Duodenal mucosa (tissue), 2 donors: ENCODE results near the gene NMT2.

ENCODE experiments used
- H3K27ac ChIP-seq: one replicate; pipeline ENCODE4 v1.7.0; 2013; ENCODE audit warnings: low read depth, low read length
- H3K27me3 ChIP-seq, 2 donors: one replicate each; pipeline ENCODE4 v1.7.0; 2013; ENCODE audit warnings: low read length in 2 of 2, control low read depth in 1 of 2; ENCODE audit not compliant: insufficient read depth in 2 of 2, control insufficient read depth in 1 of 2
- H3K36me3 ChIP-seq, 2 donors: one replicate each; pipeline ENCODE4 v1.7.0; 2013; ENCODE audit warnings: low read length in 2 of 2, control low read depth in 1 of 2; ENCODE audit not compliant: insufficient read depth in 2 of 2, control insufficient read depth in 1 of 2
- H3K4me1 ChIP-seq, 2 donors: one replicate each; pipeline ENCODE4 v1.7.0; 2013; ENCODE audit warnings: low read length in 2 of 2, control low read depth in 1 of 2; ENCODE audit not compliant: insufficient read depth in 2 of 2, control insufficient read depth in 1 of 2
- H3K4me3 ChIP-seq, 2 donors: one replicate each; pipeline ENCODE4 v1.7.0; 2013; ENCODE audit warnings: low read length in 2 of 2, low read depth in 1 of 2
- H3K9ac ChIP-seq, 2 donors: one replicate each; pipeline ENCODE4 v1.7.0; 2013; ENCODE audit warnings: low read length in 2 of 2, low read depth in 1 of 2
- H3K9me3 ChIP-seq, 2 donors: one replicate each; pipeline ENCODE4 v1.7.0; 2013; ENCODE audit warnings: low read length in 2 of 2, control low read depth in 1 of 2; ENCODE audit not compliant: control insufficient read depth in 1 of 2

NMT2 gene

GRCh38 chr10:15097011-15097812 is 71.3 kb downstream of the NMT2 start, which contains the start of gene RPP38:
RPP38 (plus strand) TSS chr10:15097355; CDS start chr10:15103315, 5,960 bp downstream.
- H3K27me3 ChIP-seq = no peaks in the 10 kb centered on the region
- H3K9ac ChIP-seq = peak within 1 kb of the TSS; percentile 90 to 96
- peak within 1 kb of the TSS; percentile 78 to 87 for H3K4me3 ChIP-seq
- no peaks in the 10 kb centered on the region for H3K9me3 ChIP-seq
- H3K27ac ChIP-seq = peak within 1 kb of the TSS; percentile 95
- peaks cover 22 to 28% of the 10 kb centered on the region in 2 donors for H3K4me1 ChIP-seq
- peaks cover 6 to 14% of the 10 kb centered on the region in 2 donors for H3K36me3 ChIP-seq

DNA sequence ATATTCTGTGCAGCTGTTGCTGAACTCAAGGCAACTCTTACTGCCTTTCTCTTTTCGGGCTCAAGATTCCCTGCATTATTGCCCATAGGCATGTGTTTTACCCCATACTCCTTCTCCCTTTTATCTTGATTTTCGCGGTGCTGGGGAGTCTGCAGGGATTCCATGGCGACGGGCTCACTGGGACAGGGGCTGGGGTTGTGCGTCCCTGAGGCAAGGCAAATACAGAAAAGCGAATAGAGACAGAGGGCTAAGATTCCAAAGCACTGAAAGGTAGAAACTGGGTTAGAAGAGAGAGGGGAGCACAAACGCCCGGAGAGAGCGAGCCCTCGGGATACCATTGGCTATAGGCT is 71.9 kb downstream of the NMT2 start:
- H3K9ac ChIP-seq = peak overlapping the region; percentile 90 to 96
- no peak overlapping the region for H3K27ac ChIP-seq
- H3K4me1 ChIP-seq = peaks cover 22 to 28% of the 10 kb centered on the region in 2 donors

GRCh38 chr10:15092855-15093408 is 75.6 kb downstream of the NMT2 start:
- Histone ChIP-seq H3K4me3 (no peak overlapping the region), H3K27ac (no peak overlapping the region), H3K27me3 (peaks cover 0 to 3% of the 10 kb centered on the region in 2 donors), H3K4me1 (peaks cover 8 to 13% of the 10 kb centered on the region in 2 donors), H3K36me3 (no peaks in the 10 kb centered on the region), H3K9me3 (no peaks in the 10 kb centered on the region), H3K9ac (no peak overlapping the region)

More for the DNA sequence above, 71.9 kb downstream of the NMT2 start:
- H3K36me3 ChIP-seq = peaks cover 6 to 8% of the 10 kb centered on the region in 2 donors
- H3K27me3 ChIP-seq = no peaks in the 10 kb centered on the region
- H3K4me3 ChIP-seq = peak overlapping the region; percentile 78 to 87
- H3K9me3 ChIP-seq = no peaks in the 10 kb centered on the region

- no peak overlapping the region for H3K27ac ChIP-seq
- H3K36me3 ChIP-seq = no peaks in the 10 kb centered on the region
- peaks cover 0 to 3% of the 10 kb centered on the region in 2 donors for H3K27me3 ChIP-seq
- no peak overlapping the region for H3K9ac ChIP-seq
- H3K9me3 ChIP-seq = no peaks in the 10 kb centered on the region
- H3K4me3 ChIP-seq = no peak overlapping the region
- H3K4me1 ChIP-seq = peaks cover 6 to 7% of the 10 kb centered on the region in 2 donors
Observed at GRCh38 chr10:15091418-15091817, 77.1 kb downstream of the NMT2 start.

- peak within 1 kb of the TSS; percentile 73 to 77 for H3K4me3 ChIP-seq
- H3K4me1 ChIP-seq = peaks cover 6 to 13% of the 10 kb centered on the region in 2 donors
- no peaks in the 10 kb centered on the region for H3K36me3 ChIP-seq
- H3K27me3 ChIP-seq = peaks cover 0 to 3% of the 10 kb centered on the region in 2 donors
- H3K9ac ChIP-seq = no peak within 1 kb of the TSS
- peak within 1 kb of the TSS; percentile 20 for H3K27ac ChIP-seq
- no peaks in the 10 kb centered on the region for H3K9me3 ChIP-seq
Observed at GRCh38 chr10:15088428-15089261, 79.8 kb downstream of the NMT2 start, which contains the start of gene ACBD7. ACBD7 (minus strand) TSS chr10:15088776; CDS start chr10:15088728, 48 bp downstream.

- H3K9me3 ChIP-seq = no peaks in the 10 kb centered on the region
- no peaks in the 10 kb centered on the region for H3K36me3 ChIP-seq
- no peak overlapping the region for H3K9ac ChIP-seq
- peak overlapping the region; percentile 68 to 74 for H3K4me3 ChIP-seq
- no peaks in the 10 kb centered on the region for H3K27me3 ChIP-seq
- no peak overlapping the region for H3K27ac ChIP-seq
- peaks cover 6 to 13% of the 10 kb centered on the region in 2 donors for H3K4me1 ChIP-seq
Observed at GRCh38 chr10:15084502-15084922, 84.0 kb downstream of the NMT2 start.

DNA sequence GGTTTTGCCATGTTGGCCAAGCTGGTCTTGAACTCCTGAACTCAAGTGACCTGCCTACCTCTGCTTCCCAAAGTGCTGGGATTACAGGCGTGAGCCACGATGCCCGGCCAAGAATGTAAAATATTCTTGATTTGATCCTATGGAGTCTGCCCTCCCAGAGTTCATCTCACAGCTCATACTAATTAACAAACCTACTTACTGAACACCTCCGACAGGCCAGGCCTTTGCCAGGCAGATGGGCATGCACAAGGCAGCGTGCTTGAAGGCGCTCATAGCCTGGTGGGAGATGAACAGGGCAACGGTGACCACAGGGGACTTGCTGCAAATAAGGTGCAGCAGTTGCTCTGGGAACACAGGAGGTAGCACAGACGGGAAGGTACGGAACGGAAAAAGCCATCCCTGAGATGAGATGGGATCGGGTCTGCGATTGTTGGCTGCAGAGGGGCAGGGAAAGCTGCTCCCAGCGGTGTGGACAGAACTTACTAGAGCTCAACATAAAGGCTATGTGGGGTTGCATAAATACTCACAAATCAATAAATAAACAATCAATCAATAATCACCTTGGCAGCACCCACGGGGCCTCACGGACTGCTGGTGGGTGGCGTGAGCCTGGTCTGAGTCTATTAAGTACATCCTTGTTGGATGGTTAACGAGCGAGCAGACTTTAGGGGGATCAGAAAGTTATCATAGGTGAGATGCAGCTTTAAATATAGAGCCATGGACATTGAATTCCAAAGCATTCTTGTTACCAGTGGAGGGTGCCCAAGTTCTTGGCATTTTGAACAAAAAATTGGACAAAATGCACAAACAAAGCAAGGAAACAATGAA is 84.6 kb downstream of the NMT2 start:
- Histone ChIP-seq H3K27ac (no peak overlapping the region), H3K4me1 (peaks cover 6 to 13% of the 10 kb centered on the region in 2 donors), H3K27me3 (no peaks in the 10 kb centered on the region), H3K4me3 (peak overlapping the region; percentile 68 to 74), H3K9ac (no peak overlapping the region), H3K9me3 (no peaks in the 10 kb centered on the region), H3K36me3 (no peaks in the 10 kb centered on the region)

DNA sequence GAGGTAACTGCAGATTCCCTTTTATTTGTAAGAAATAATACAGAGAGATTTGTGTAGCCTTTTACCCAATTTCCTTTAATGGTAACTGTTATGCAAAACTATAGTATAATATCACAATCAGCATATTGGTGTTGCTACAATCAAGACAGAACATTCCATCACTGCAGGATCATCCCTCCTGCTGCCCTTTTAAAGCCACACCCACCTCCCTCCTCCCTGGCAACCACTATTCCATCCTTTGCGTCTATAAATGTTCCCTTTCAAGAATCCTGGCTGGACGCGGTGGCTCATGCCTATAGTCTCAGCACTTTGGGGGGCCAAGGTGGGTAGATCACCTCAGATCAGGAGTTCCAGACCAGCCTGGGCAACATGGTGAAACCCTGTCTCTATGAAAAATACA is 93.1 kb downstream of the NMT2 start:
- Histone ChIP-seq H3K36me3 (no peaks in the 10 kb centered on the region), H3K9ac (no peak overlapping the region), H3K4me1 (no peaks in the 10 kb centered on the region), H3K4me3 (no peak overlapping the region), H3K9me3 (no peaks in the 10 kb centered on the region), H3K27ac (no peak overlapping the region), H3K27me3 (no peaks in the 10 kb centered on the region)

GRCh38 chr10:15072358-15072757 is 96.1 kb downstream of the NMT2 start:
- Histone ChIP-seq H3K27ac (no peak overlapping the region), H3K4me3 (no peak overlapping the region), H3K9me3 (no peaks in the 10 kb centered on the region), H3K9ac (no peak overlapping the region), H3K27me3 (no peaks in the 10 kb centered on the region), H3K4me1 (no peaks in the 10 kb centered on the region), H3K36me3 (no peaks in the 10 kb centered on the region)
